GM13977 (cell line): ENCODE data around the gene GDA.

Experiments
- DNase-seq: peaks from one replicate; pipeline ENCODE4 v3.0.0; 2012; ENCODE audit warnings: low spot score
- CTCF ChIP-seq: IDR thresholded peaks from 2 replicates; pipeline ENCODE4 v1.5.1; 2012; ENCODE audit warnings: mild to moderate bottlenecking, control low read depth; ENCODE audit not compliant: insufficient read depth; ENCODE audit errors: extremely low read depth, missing control alignments
- in situ Hi-C: fragments of 300-500 bp; cut with MboI; formaldehyde crosslinking; loops from one replicate; pipeline ENCODE4 v1.12.0; 2022; ENCODE audit warnings: low sequenced_read_pairs, low pct_unique_long_range_greater_than_20kb, mixed read lengths, inconsistent platforms; ENCODE audit not compliant: unreplicated experiment

The GDA gene

GRCh38 chr9:72228282-72228681 is 79.0 kb downstream of the GDA start:
- no peak for DNase-seq
- in situ Hi-C loops, result no loop called here
- no peak for TF ChIP-seq CTCF

GRCh38 chr9:72232778-72233177 is 83.5 kb downstream of the GDA start:
- in situ Hi-C loops, result no loop called here
- TF ChIP-seq CTCF, result no peak
- DNase-seq, result no peak

- DNase-seq, result no peak
- TF ChIP-seq CTCF, result no peak
- in situ Hi-C loops, result no loop called here
Measured at GRCh38 chr9:72247549-72247948, 98.3 kb downstream of the GDA start.

- in situ Hi-C loops, result loop anchor here (25.0 kb wide), 1 partner anchor 439 kb away; no protein-coding TSS in a partner anchor
- DNase-seq, result no peak
- TF ChIP-seq CTCF, result no peak
Measured at GRCh38 chr9:72251589-72251988, 102.3 kb downstream of the GDA start.

GRCh38 chr9:72254901-72255545 is 105.8 kb downstream of the GDA start:
- in situ Hi-C loops, result loop anchor here (25.0 kb wide), 1 partner anchor 443 kb away; no protein-coding TSS in a partner anchor
- no peak for TF ChIP-seq CTCF
- no peak for DNase-seq

- DNase-seq, result no peak
- TF ChIP-seq CTCF, result no peak
- in situ Hi-C loops, result loop anchor here (25.0 kb wide), 1 partner anchor 443 kb away; no protein-coding TSS in a partner anchor
Measured at GRCh38 chr9:72255569-72255968, 106.3 kb downstream of the GDA start.
